Endothelial cell of umbilical vein (primary cell): ENCODE measurements around the gene TMPRSS15. TPM values are rescaled to one million over a fixed set of nuclear protein-coding genes. Genes with fewer than 3 reads are reported as not detected.

Source experiments
- BruUV-seq: library from RNA; stranded (reverse); fragments of 400-500 nt; replicated peaks from 2 replicates; lab custom pipeline; 2021; lab: Mats Ljungman, UMichigan
- CTCF ChIA-PET: fragments of 300-600, 350-600 bp; sonication (Branson Sonifier 250); formaldehyde crosslinking; loops from one replicate; lab custom pipeline; 2021; ENCODE audit warnings: antibody characterized with exemption, inconsistent platforms; lab: Charles Lee
- POLR2A ChIA-PET: fragments of 300-600, 350-600 bp; sonication (Branson Sonifier 250); formaldehyde crosslinking; loops from one replicate; lab custom pipeline; 2021; ENCODE audit warnings: antibody characterized with exemption, inconsistent platforms; lab: Charles Lee
- DNase-seq: peaks from one replicate; pipeline ENCODE4 v3.0.0-alpha.2; 2011; ENCODE audit warnings: low read depth, low spot score
- FAIRE-seq: peaks from 2 replicates; lab custom pipeline; 2011; peaks lifted over from hg19 to GRCh38; lab: Jason Lieb, UNC
- H2AFZ ChIP-seq: 2 replicates; pipeline ENCODE4 v1.6.0; 2012; ENCODE audit warnings: low read depth, low read length, control low read depth, inconsistent platforms
- H3K27ac ChIP-seq: 2 replicates; pipeline ENCODE4 v1.5.1; 2011; ENCODE audit warnings: low read depth, mild to moderate bottlenecking, control low read depth, low read length, moderate library complexity; ENCODE audit not compliant: insufficient read depth
- H3K27me3 ChIP-seq, 2 experiments: 2 replicates each; pipeline versions ENCODE4 v1.6.0 to v1.6.1; 2011; ENCODE audit warnings: low read length in 2 of 2, mixed read lengths in 1 of 2; ENCODE audit not compliant: control insufficient read depth in 2 of 2, insufficient read depth in 2 of 2
- H3K36me3 ChIP-seq, 2 experiments: 2 replicates in 1 of 2; 3 replicates in 1 of 2; pipeline ENCODE4 v1.5.1; 2011; ENCODE audit warnings: low read length in 2 of 2, mild to moderate bottlenecking in 1 of 2, moderate library complexity in 1 of 2; ENCODE audit not compliant: control insufficient read depth in 2 of 2, insufficient read depth in 2 of 2; ENCODE audit errors: extremely low read depth in 1 of 2
- H3K4me1 ChIP-seq: 3 replicates; pipeline ENCODE4 v1.5.1; 2011; ENCODE audit warnings: mild to moderate bottlenecking, low read length; ENCODE audit not compliant: control insufficient read depth, insufficient read depth; ENCODE audit errors: extremely low read depth
- H3K4me2 ChIP-seq: 2 replicates; pipeline ENCODE4 v1.6.1; 2011; ENCODE audit warnings: low read length, control low read depth, mixed read lengths; ENCODE audit not compliant: insufficient read depth
- H3K4me3 ChIP-seq, 3 experiments: fragments of 200-600 bp in 1 of 3; sonication (generic), shearing (Covaris generic) in 1 of 3; replicated peaks in 1 of 3; 2 replicates each; pipeline ENCODE4 v1.5.1; 2011 to 2016; ENCODE audit warnings: control low read depth in 3 of 3, low read length in 3 of 3, mild to moderate bottlenecking in 2 of 3, inconsistent platforms in 1 of 3, low read depth in 1 of 3, moderate library complexity in 1 of 3; ENCODE audit not compliant: insufficient read depth in 1 of 3
- H3K79me2 ChIP-seq: 2 replicates; pipeline ENCODE4 v1.6.0; 2012; ENCODE audit warnings: low read length, inconsistent platforms; ENCODE audit not compliant: control insufficient read depth, insufficient read depth
- H3K9ac ChIP-seq: replicated peaks from 2 replicates; pipeline ENCODE3; 2011; ENCODE audit warnings: low read length, control low read depth; ENCODE audit not compliant: insufficient read depth; ENCODE audit errors: extremely low read depth
- H3K9me1 ChIP-seq: replicated peaks from 3 replicates; pipeline ENCODE4 v1.6.0; 2011; ENCODE audit warnings: mild to moderate bottlenecking, low read length; ENCODE audit not compliant: control insufficient read depth, insufficient read depth; ENCODE audit errors: extremely low read depth
- H3K9me3 ChIP-seq: replicated peaks from 2 replicates; pipeline ENCODE4 v1.5.1; 2012; ENCODE audit warnings: low read length, inconsistent platforms; ENCODE audit not compliant: control insufficient read depth, insufficient read depth
- H4K20me1 ChIP-seq: replicated peaks from 2 replicates; pipeline ENCODE3; 2011; ENCODE audit warnings: mild to moderate bottlenecking, low read length; ENCODE audit not compliant: control insufficient read depth, insufficient read depth; ENCODE audit errors: extremely low read depth
- CTCF ChIP-seq, 2 donors: IDR thresholded peaks; 1 replicate in 1 of 2; 2 replicates in 1 of 2; pipeline ENCODE4 v1.5.1; 2011; ENCODE audit warnings: low read length in 2 of 2, mild to moderate bottlenecking in 2 of 2, moderate library complexity in 2 of 2, control low read depth in 1 of 2, inconsistent platforms in 1 of 2, low read depth in 1 of 2; ENCODE audit not compliant: insufficient read depth in 1 of 2; ENCODE audit errors: extremely low read depth in 1 of 2
- EZH2 ChIP-seq: IDR thresholded peaks from 2 replicates; pipeline ENCODE4 v1.6.1; 2012; ENCODE audit warnings: borderline replicate concordance, low read depth, mild to moderate bottlenecking, moderate library complexity, low read length, inconsistent platforms; ENCODE audit not compliant: severe bottlenecking
- FOS ChIP-seq: IDR thresholded peaks from 2 replicates; pipeline ENCODE4 v1.6.1; 2011; ENCODE audit warnings: mild to moderate bottlenecking, low read length, moderate library complexity, borderline replicate concordance; ENCODE audit not compliant: insufficient read depth
- GATA2 ChIP-seq: IDR thresholded peaks from 2 replicates; pipeline ENCODE4 v1.7.0; 2011; ENCODE audit warnings: low read depth, mild to moderate bottlenecking, moderate library complexity, mixed read lengths, low read length; ENCODE audit not compliant: insufficient read length, insufficient read depth
- JUN ChIP-seq: IDR thresholded peaks from 2 replicates; pipeline ENCODE4 v1.6.1; 2011; ENCODE audit warnings: borderline replicate concordance, low read depth; ENCODE audit not compliant: insufficient read length, insufficient read depth
- MAX ChIP-seq: IDR thresholded peaks from 2 replicates; pipeline ENCODE4 v1.6.1; 2011; ENCODE audit not compliant: insufficient read depth, insufficient read length
- MYC ChIP-seq: IDR thresholded peaks from one replicate; pipeline ENCODE4 v1.6.1; 2011; ENCODE audit warnings: mild to moderate bottlenecking, low read depth, low read length
- POLR2A ChIP-seq: IDR thresholded peaks from 2 replicates; pipeline ENCODE4 v1.6.1; 2012; ENCODE audit warnings: low read depth, mild to moderate bottlenecking, control low read depth, low read length
- POLR2AphosphoS5 ChIP-seq: IDR thresholded peaks from 2 replicates; pipeline ENCODE4 v1.6.1; 2012; ENCODE audit warnings: low read depth, mild to moderate bottlenecking, control low read depth, low read length, moderate library complexity; ENCODE audit not compliant: insufficient read depth
- dilution Hi-C: fragments of 300-500 bp; cut with MboI; formaldehyde crosslinking; loops from one replicate; pipeline ENCODE4 v1.15.0; 2019; ENCODE audit warnings: low sequenced_read_pairs; ENCODE audit not compliant: extremely low pct_ligation_motif_present
- intact Hi-C: fragments of 100-400 bp; cut with micrococcal nuclease; formaldehyde crosslinking; loops from one replicate; pipeline ENCODE4 v1.10.0; 2022
- polyA plus RNA-seq, 4 experiments: library from polyadenylated mRNA; depleted of rRNA in 3 of 4; stranded (reverse) in 3 of 4; unstranded in 1 of 4; fragments of >200 nt; gene quantifications; 2 replicates each; pipeline versions ENCODE4 v1.2.1 to v1.2.3, GENCODE V29; 2011 to 2012; ENCODE audit warnings: missing spikeins in 1 of 4
- total RNA-seq: library from RNA; stranded (reverse); gene quantifications from 2 replicates; pipeline ENCODE4 v1.2.3, GENCODE V29; 2021

The TMPRSS15 gene
- total and polyA plus RNA-seq, 2 donors (not counting 3 experiments of a cell fraction or from before 2014, with no cell fraction given) = not detected

- POLR2A ChIA-PET = no interaction called here
- H3K9ac ChIP-seq = no peak overlapping the region
- H4K20me1 ChIP-seq = no peaks in the 10 kb centered on the region
- H2AFZ ChIP-seq = no peak overlapping the region
- no peaks in the 10 kb centered on the region for H3K36me3 ChIP-seq
- H3K4me1 ChIP-seq = no peaks in the 10 kb centered on the region
- no peak for FAIRE-seq
- no peak overlapping the region for H3K4me2 ChIP-seq
- no peaks in the 10 kb centered on the region for H3K9me3 ChIP-seq
- H3K9me1 ChIP-seq = no peaks in the 10 kb centered on the region
- H3K27ac ChIP-seq = no peak overlapping the region
- TF ChIP-seq POLR2A (no peak), CTCF (IDR thresholded peaks at IDR 0.05; ENCODE audit: extremely low read depth in 1 of 2, insufficient read depth in 1 of 2, low read depth in 1 of 2, low read length in 2 of 2) (no peak), JUN (no peak), MAX (no peak), GATA2 (no peak), MYC (no peak), POLR2AphosphoS5 (no peak), EZH2 (no peak), FOS (no peak)
- no TSS peak for BruUV-seq
- H3K4me3 ChIP-seq = no peak overlapping the region
- H3K79me2 ChIP-seq = no peaks in the 10 kb centered on the region
- CTCF ChIA-PET = no interaction called here
- intact Hi-C loops (no loop called here), dilution Hi-C loops (no loop called here)
- no peak for DNase-seq
- no peaks in the 10 kb centered on the region for H3K27me3 ChIP-seq
Measured at GRCh38 chr21:18443701-18444100, 40.1 kb upstream of the TMPRSS15 start.
